AG04449 (cell line): ENCODE results near the gene CUL9.

Experiments
- CTCF ChIA-PET: fragments of 350-600 bp; formaldehyde crosslinking; extraction: SDS; loops from one replicate; lab custom pipeline; 2021; ENCODE audit warnings: antibody characterized with exemption; lab: Yijun Ruan, JAX
- POLR2A ChIA-PET: fragments of 400-600, 350-600 bp; formaldehyde crosslinking; extraction: SDS; loops from one replicate; lab custom pipeline; 2020; ENCODE audit warnings: antibody characterized with exemption, inconsistent platforms; lab: Yijun Ruan, JAX
- DNase-seq: peaks from one replicate; pipeline ENCODE4 v3.0.0-alpha.2; 2010; ENCODE audit warnings: low read depth, low spot score
- H3K4me3 ChIP-seq: 2 replicates; pipeline ENCODE4 v1.5.1; 2011; ENCODE audit warnings: low read depth, mild to moderate bottlenecking, control low read depth, low read length
- CTCF ChIP-seq: IDR thresholded peaks from one replicate; pipeline ENCODE4 v1.5.1; 2011; ENCODE audit warnings: mild to moderate bottlenecking, moderate library complexity, low read length, control low read depth, inconsistent platforms; ENCODE audit not compliant: insufficient read depth; ENCODE audit errors: missing control alignments

CUL9 gene

GRCh38 chr6:43242908-43243663 lies 61.1 kb downstream of the CUL9 start, which contains the start of gene TTBK1:
TSS of gene TTBK1 (plus strand) at chr6:43243481. CDS start at chr6:43246661, 3,180 bp downstream.
- ChIA-PET POLR2A (no interaction called here), CTCF (interaction anchor here (1.7 kb wide), 1 partner anchor 14 kb away, joined by 9 read pairs; the partner anchor contains the start of gene DNPH1)
- no peak for DNase-seq
- H3K4me3 ChIP-seq = no peak within 1 kb of the TSS
- no peak for TF ChIP-seq CTCF

DNA sequence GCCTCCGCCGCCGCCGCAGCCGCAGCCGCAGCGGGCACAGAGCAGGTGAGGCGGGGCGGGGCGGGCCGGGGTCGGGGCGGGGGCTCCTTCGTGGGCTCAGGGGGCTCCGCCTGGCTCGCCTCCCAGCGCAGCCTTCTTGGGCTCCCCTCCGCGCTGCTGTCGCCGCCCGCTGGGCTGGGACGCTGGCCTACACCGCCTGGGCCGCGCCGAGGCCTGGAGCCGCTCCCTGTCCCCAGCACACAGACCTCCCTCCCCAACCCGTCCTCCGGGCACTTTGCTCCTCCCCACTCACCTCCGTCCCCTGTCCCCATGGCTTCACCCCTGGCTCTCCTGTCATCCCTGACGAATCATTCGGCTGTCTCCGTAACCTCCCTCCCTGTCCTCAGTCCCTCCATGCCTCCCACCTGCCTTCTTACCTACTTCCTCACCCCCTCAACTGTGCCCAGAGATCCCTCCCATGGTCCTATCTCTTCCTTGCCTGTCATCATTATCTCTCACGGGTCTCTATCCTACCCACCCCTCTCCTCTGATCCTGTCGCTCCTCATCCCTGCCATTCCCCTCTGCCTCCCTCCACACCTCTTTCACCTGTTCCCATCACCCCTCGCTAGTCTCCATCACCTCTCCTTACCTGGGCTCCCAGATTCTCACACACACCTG lies 61.8 kb downstream of the CUL9 start:
- H3K4me3 ChIP-seq = no peak overlapping the region
- no peak for TF ChIP-seq CTCF
- DNase-seq = no peak
- CTCF ChIA-PET = interaction anchor here (1.0 to 1.7 kb wide), 2 partner anchors 14 to 20 kb away, joined by 3 to 9 read pairs; partner anchors contain the start of gene DNPH1
- POLR2A ChIA-PET = no interaction called here

- ChIA-PET POLR2A (no interaction called here), CTCF (interaction anchor here (1.4 to 2.0 kb wide), 2 partner anchors 17 to 18 kb away, joined by 3 to 14 read pairs; partner anchors contain the start of gene DNPH1)
- peak overlapping the region; percentile 44 for H3K4me3 ChIP-seq
- TF ChIP-seq CTCF = no peak
- no peak for DNase-seq
Measured at GRCh38 chr6:43246301-43247113, 64.5 kb downstream of the CUL9 start.

DNA sequence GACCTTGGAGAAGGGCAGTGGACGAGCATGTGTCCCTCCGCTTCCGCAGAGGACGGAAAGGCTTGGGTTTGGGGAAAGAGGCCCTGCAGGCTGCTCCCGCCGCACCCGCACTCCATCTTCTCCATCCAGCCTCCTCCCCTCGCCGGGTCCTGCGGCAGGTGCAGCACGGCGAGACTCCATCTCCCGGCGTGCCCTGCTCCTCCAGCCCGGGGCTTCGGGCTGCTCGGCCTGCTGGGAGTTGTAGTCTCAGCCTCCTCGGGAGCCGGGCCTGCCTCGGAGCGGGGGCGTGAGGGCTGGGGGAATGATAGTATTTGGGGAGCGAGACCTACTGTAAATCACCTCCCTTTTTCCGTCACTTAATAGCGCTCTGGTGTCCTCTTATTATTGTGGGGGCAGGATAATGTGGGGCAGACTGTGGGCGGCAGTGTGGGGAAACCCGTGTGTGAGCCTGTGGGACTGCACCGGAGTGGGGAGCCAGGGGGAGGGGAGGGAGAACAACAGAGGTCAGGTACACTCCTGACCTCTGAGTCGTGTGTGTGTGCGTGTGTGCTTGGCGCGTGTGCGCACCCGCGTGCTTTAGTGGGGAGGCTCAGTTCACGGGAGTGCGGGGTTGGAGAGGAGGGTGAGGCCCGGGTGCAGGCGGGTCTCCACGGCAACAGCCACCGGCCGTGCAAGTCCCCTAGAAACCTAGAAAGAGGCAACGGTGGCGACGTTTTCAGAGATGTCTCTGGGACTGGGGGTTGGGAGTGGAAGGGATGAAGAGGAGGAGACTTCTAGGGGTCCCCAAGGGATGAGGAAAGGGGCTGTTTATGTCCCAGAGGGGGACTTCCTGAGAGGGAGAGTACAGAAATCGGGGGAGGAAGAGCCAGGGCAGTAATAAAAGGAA lies 65.4 kb downstream of the CUL9 start:
- CTCF ChIA-PET = interaction anchor here (1.0 to 2.0 kb wide), 5 partner anchors 17 to 260 kb away, joined by 3 to 14 read pairs (median 5); partner anchors contain the start of gene DNPH1
- peak overlapping the region; percentile 44 for H3K4me3 ChIP-seq
- POLR2A ChIA-PET = no interaction called here
- TF ChIP-seq CTCF = no peak
- no peak for DNase-seq

GRCh38 chr6:43248101-43248500 lies 66.1 kb downstream of the CUL9 start:
- ChIA-PET POLR2A (no interaction called here), CTCF (interaction anchor here (0.8 to 1.6 kb wide), 6 partner anchors 10 to 259 kb away, joined by 3 to 5 read pairs (median 3); partner anchors contain the start of gene DNPH1)
- no peak overlapping the region for H3K4me3 ChIP-seq
- no peak for TF ChIP-seq CTCF
- DNase-seq = no peak
